Endothelial cell of umbilical vein (primary cell): ENCODE measurements around the gene MAGEA2B. TPM values are rescaled to one million over a fixed set of nuclear protein-coding genes. Genes with fewer than 3 reads are reported as not detected.

Experiments
- BruUV-seq: library from RNA; stranded (reverse); fragments of 400-500 nt; replicated peaks from 2 replicates; lab custom pipeline; 2021; lab: Mats Ljungman, UMichigan
- CTCF ChIA-PET: fragments of 300-600, 350-600 bp; sonication (Branson Sonifier 250); formaldehyde crosslinking; loops from one replicate; lab custom pipeline; 2021; ENCODE audit warnings: antibody characterized with exemption, inconsistent platforms; lab: Charles Lee
- POLR2A ChIA-PET: fragments of 300-600, 350-600 bp; sonication (Branson Sonifier 250); formaldehyde crosslinking; loops from one replicate; lab custom pipeline; 2021; ENCODE audit warnings: antibody characterized with exemption, inconsistent platforms; lab: Charles Lee
- DNase-seq: peaks from one replicate; pipeline ENCODE4 v3.0.0-alpha.2; 2011; ENCODE audit warnings: low read depth, low spot score
- FAIRE-seq: peaks from 2 replicates; lab custom pipeline; 2011; peaks lifted over from hg19 to GRCh38; lab: Jason Lieb, UNC
- H2AFZ ChIP-seq: 2 replicates; pipeline ENCODE4 v1.6.0; 2012; ENCODE audit warnings: low read depth, low read length, control low read depth, inconsistent platforms
- H3K27ac ChIP-seq: 2 replicates; pipeline ENCODE4 v1.5.1; 2011; ENCODE audit warnings: low read depth, mild to moderate bottlenecking, control low read depth, low read length, moderate library complexity; ENCODE audit not compliant: insufficient read depth
- H3K27me3 ChIP-seq, 2 experiments: 2 replicates each; pipeline versions ENCODE4 v1.6.0 to v1.6.1; 2011; ENCODE audit warnings: low read length in 2 of 2, mixed read lengths in 1 of 2; ENCODE audit not compliant: control insufficient read depth in 2 of 2, insufficient read depth in 2 of 2
- H3K36me3 ChIP-seq, 2 experiments: 2 replicates in 1 of 2; 3 replicates in 1 of 2; pipeline ENCODE4 v1.5.1; 2011; ENCODE audit warnings: low read length in 2 of 2, mild to moderate bottlenecking in 1 of 2, moderate library complexity in 1 of 2; ENCODE audit not compliant: control insufficient read depth in 2 of 2, insufficient read depth in 2 of 2; ENCODE audit errors: extremely low read depth in 1 of 2
- H3K4me1 ChIP-seq: 3 replicates; pipeline ENCODE4 v1.5.1; 2011; ENCODE audit warnings: mild to moderate bottlenecking, low read length; ENCODE audit not compliant: control insufficient read depth, insufficient read depth; ENCODE audit errors: extremely low read depth
- H3K4me2 ChIP-seq: 2 replicates; pipeline ENCODE4 v1.6.1; 2011; ENCODE audit warnings: low read length, control low read depth, mixed read lengths; ENCODE audit not compliant: insufficient read depth
- H3K4me3 ChIP-seq, 3 experiments: fragments of 200-600 bp in 1 of 3; sonication (generic), shearing (Covaris generic) in 1 of 3; replicated peaks in 1 of 3; 2 replicates each; pipeline ENCODE4 v1.5.1; 2011 to 2016; ENCODE audit warnings: control low read depth in 3 of 3, low read length in 3 of 3, mild to moderate bottlenecking in 2 of 3, inconsistent platforms in 1 of 3, low read depth in 1 of 3, moderate library complexity in 1 of 3; ENCODE audit not compliant: insufficient read depth in 1 of 3
- H3K79me2 ChIP-seq: 2 replicates; pipeline ENCODE4 v1.6.0; 2012; ENCODE audit warnings: low read length, inconsistent platforms; ENCODE audit not compliant: control insufficient read depth, insufficient read depth
- H3K9ac ChIP-seq: replicated peaks from 2 replicates; pipeline ENCODE3; 2011; ENCODE audit warnings: low read length, control low read depth; ENCODE audit not compliant: insufficient read depth; ENCODE audit errors: extremely low read depth
- H3K9me1 ChIP-seq: replicated peaks from 3 replicates; pipeline ENCODE4 v1.6.0; 2011; ENCODE audit warnings: mild to moderate bottlenecking, low read length; ENCODE audit not compliant: control insufficient read depth, insufficient read depth; ENCODE audit errors: extremely low read depth
- H3K9me3 ChIP-seq: replicated peaks from 2 replicates; pipeline ENCODE4 v1.5.1; 2012; ENCODE audit warnings: low read length, inconsistent platforms; ENCODE audit not compliant: control insufficient read depth, insufficient read depth
- H4K20me1 ChIP-seq: replicated peaks from 2 replicates; pipeline ENCODE3; 2011; ENCODE audit warnings: mild to moderate bottlenecking, low read length; ENCODE audit not compliant: control insufficient read depth, insufficient read depth; ENCODE audit errors: extremely low read depth
- EZH2 ChIP-seq: IDR thresholded peaks from 2 replicates; pipeline ENCODE4 v1.6.1; 2012; ENCODE audit warnings: borderline replicate concordance, low read depth, mild to moderate bottlenecking, moderate library complexity, low read length, inconsistent platforms; ENCODE audit not compliant: severe bottlenecking
- FOS ChIP-seq: IDR thresholded peaks from 2 replicates; pipeline ENCODE4 v1.6.1; 2011; ENCODE audit warnings: mild to moderate bottlenecking, low read length, moderate library complexity, borderline replicate concordance; ENCODE audit not compliant: insufficient read depth
- GATA2 ChIP-seq: IDR thresholded peaks from 2 replicates; pipeline ENCODE4 v1.7.0; 2011; ENCODE audit warnings: low read depth, mild to moderate bottlenecking, moderate library complexity, mixed read lengths, low read length; ENCODE audit not compliant: insufficient read length, insufficient read depth
- MYC ChIP-seq: IDR thresholded peaks from one replicate; pipeline ENCODE4 v1.6.1; 2011; ENCODE audit warnings: mild to moderate bottlenecking, low read depth, low read length
- POLR2A ChIP-seq: IDR thresholded peaks from 2 replicates; pipeline ENCODE4 v1.6.1; 2012; ENCODE audit warnings: low read depth, mild to moderate bottlenecking, control low read depth, low read length
- POLR2AphosphoS5 ChIP-seq: IDR thresholded peaks from 2 replicates; pipeline ENCODE4 v1.6.1; 2012; ENCODE audit warnings: low read depth, mild to moderate bottlenecking, control low read depth, low read length, moderate library complexity; ENCODE audit not compliant: insufficient read depth
- dilution Hi-C: fragments of 300-500 bp; cut with MboI; formaldehyde crosslinking; loops from one replicate; pipeline ENCODE4 v1.15.0; 2019; ENCODE audit warnings: low sequenced_read_pairs; ENCODE audit not compliant: extremely low pct_ligation_motif_present
- intact Hi-C: fragments of 100-400 bp; cut with micrococcal nuclease; formaldehyde crosslinking; loops from one replicate; pipeline ENCODE4 v1.10.0; 2022
- polyA plus RNA-seq, 4 experiments: library from polyadenylated mRNA; depleted of rRNA in 3 of 4; stranded (reverse) in 3 of 4; unstranded in 1 of 4; fragments of >200 nt; gene quantifications; 2 replicates each; pipeline versions ENCODE4 v1.2.1 to v1.2.3, GENCODE V29; 2011 to 2012; ENCODE audit warnings: missing spikeins in 1 of 4
- total RNA-seq: library from RNA; stranded (reverse); gene quantifications from 2 replicates; pipeline ENCODE4 v1.2.3, GENCODE V29; 2021
- TF ChIP-seq, protein P1 (sequence below), 2 donors: IDR thresholded peaks; 1 replicate in 1 of 2; 2 replicates in 1 of 2; pipeline ENCODE4 v1.5.1; 2011; ENCODE audit warnings: low read length in 2 of 2, mild to moderate bottlenecking in 2 of 2, moderate library complexity in 2 of 2, control low read depth in 1 of 2, inconsistent platforms in 1 of 2, low read depth in 1 of 2; ENCODE audit not compliant: insufficient read depth in 1 of 2; ENCODE audit errors: extremely low read depth in 1 of 2
- TF ChIP-seq, protein P2 (sequence below): IDR thresholded peaks from 2 replicates; pipeline ENCODE4 v1.6.1; 2011; ENCODE audit not compliant: insufficient read depth, insufficient read length

The MAGEA2B gene
- total and polyA plus RNA-seq, 2 donors (not counting 3 experiments of a cell fraction or from before 2014, with no cell fraction given), result not detected

DNA sequence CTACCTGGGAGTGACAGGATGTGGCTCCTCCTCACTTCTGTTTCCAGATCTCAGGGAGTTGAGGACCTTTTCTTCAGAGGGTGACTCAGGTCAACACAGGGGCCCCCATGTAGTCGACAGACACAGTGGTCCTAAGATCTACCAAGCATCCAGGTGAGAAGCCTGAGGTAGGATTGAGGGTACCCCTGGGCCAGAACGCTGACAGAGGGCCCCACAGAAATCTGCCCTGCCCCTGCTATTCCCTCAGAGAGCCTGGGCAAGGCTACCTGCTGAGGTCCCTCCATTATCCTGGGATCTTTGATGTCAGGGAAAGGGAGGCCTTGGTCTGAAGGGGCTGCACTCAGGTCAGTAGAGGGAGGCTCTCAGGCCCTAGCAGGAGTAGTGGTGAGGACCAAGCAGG, 20.7 kb downstream of the MAGEA2B start:
- no peak overlapping the region for H3K4me3 ChIP-seq
- dilution Hi-C loops, result no loop called here
- H3K36me3 ChIP-seq, result no peaks in the 10 kb centered on the region
- no peaks in the 10 kb centered on the region for H3K9me3 ChIP-seq
- CTCF ChIA-PET, result no interaction called here
- FAIRE-seq (no peak), DNase-seq (no peak)
- H3K9ac ChIP-seq, result no peak overlapping the region
- no peak overlapping the region for H3K4me2 ChIP-seq
- H4K20me1 ChIP-seq, result no peaks in the 10 kb centered on the region
- H3K9me1 ChIP-seq, result no peaks in the 10 kb centered on the region
- H3K27me3 ChIP-seq, result no peaks in the 10 kb centered on the region
- intact Hi-C loops, result no loop called here
- BruUV-seq, result no TSS peak
- no peak overlapping the region for H3K27ac ChIP-seq
- TF ChIP-seq MYC, result no peak
- TF ChIP-seq POLR2AphosphoS5, result no peak
- TF ChIP-seq, protein P1, sequence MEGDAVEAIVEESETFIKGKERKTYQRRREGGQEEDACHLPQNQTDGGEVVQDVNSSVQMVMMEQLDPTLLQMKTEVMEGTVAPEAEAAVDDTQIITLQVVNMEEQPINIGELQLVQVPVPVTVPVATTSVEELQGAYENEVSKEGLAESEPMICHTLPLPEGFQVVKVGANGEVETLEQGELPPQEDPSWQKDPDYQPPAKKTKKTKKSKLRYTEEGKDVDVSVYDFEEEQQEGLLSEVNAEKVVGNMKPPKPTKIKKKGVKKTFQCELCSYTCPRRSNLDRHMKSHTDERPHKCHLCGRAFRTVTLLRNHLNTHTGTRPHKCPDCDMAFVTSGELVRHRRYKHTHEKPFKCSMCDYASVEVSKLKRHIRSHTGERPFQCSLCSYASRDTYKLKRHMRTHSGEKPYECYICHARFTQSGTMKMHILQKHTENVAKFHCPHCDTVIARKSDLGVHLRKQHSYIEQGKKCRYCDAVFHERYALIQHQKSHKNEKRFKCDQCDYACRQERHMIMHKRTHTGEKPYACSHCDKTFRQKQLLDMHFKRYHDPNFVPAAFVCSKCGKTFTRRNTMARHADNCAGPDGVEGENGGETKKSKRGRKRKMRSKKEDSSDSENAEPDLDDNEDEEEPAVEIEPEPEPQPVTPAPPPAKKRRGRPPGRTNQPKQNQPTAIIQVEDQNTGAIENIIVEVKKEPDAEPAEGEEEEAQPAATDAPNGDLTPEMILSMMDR (IDR thresholded peaks at IDR 0.05; ENCODE audit: extremely low read depth in 1 of 2, insufficient read depth in 1 of 2, low read depth in 1 of 2, low read length in 2 of 2), result no peak
- TF ChIP-seq GATA2, result no peak
- no peak for TF ChIP-seq POLR2A
- no peak for TF ChIP-seq EZH2
- TF ChIP-seq, protein P2, sequence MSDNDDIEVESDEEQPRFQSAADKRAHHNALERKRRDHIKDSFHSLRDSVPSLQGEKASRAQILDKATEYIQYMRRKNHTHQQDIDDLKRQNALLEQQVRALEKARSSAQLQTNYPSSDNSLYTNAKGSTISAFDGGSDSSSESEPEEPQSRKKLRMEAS, result no peak
- TF ChIP-seq FOS, result no peak
- H2AFZ ChIP-seq, result no peak overlapping the region
- POLR2A ChIA-PET, result no interaction called here
- no peaks in the 10 kb centered on the region for H3K79me2 ChIP-seq
- H3K4me1 ChIP-seq, result no peaks in the 10 kb centered on the region
